H9 (cell line): Measurements from ENCODE around the gene GPR176. TPM values are rescaled to one million over a fixed set of nuclear protein-coding genes. Genes with fewer than 3 reads are reported as not detected.

Source experiments
- DNase-seq: peaks from one replicate; pipeline ENCODE4 v3.0.0-alpha.2; 2017
- H2AFZ ChIP-seq: one replicate; pipeline ENCODE4 v1.6.1; 2013; ENCODE audit warnings: mild to moderate bottlenecking, low read length, control low read depth, moderate library complexity
- H2AK5ac ChIP-seq: 2 replicates; pipeline ENCODE4 v1.6.1; 2013; ENCODE audit warnings: low read length, control low read depth, mixed read lengths; ENCODE audit not compliant: insufficient read length
- H2BK120ac ChIP-seq: one replicate; pipeline ENCODE4 v1.6.1; 2013; ENCODE audit warnings: low read depth, mild to moderate bottlenecking, low read length, control low read depth, inconsistent platforms; ENCODE audit not compliant: poor library complexity, severe bottlenecking
- H2BK12ac ChIP-seq: 2 replicates; pipeline ENCODE4 v1.6.1; 2013; ENCODE audit warnings: low read length, control low read depth, mixed read lengths, low read depth; ENCODE audit not compliant: insufficient read length
- H2BK15ac ChIP-seq: 2 replicates; pipeline ENCODE4 v1.6.1; 2013; ENCODE audit warnings: low read depth, low read length, control low read depth
- H2BK20ac ChIP-seq: one replicate; pipeline ENCODE4 v1.6.1; 2013; ENCODE audit warnings: low read depth, mild to moderate bottlenecking, low read length, control low read depth, inconsistent platforms; ENCODE audit not compliant: poor library complexity, severe bottlenecking
- H2BK5ac ChIP-seq: 2 replicates; pipeline ENCODE4 v1.6.1; 2013; ENCODE audit warnings: low read length, control low read depth, mixed read lengths; ENCODE audit not compliant: insufficient read length
- H3K14ac ChIP-seq: 2 replicates; pipeline ENCODE4 v1.6.1; 2013; ENCODE audit warnings: low read length, control low read depth; ENCODE audit not compliant: insufficient read depth
- H3K18ac ChIP-seq: 2 replicates; pipeline ENCODE4 v1.6.1; 2013; ENCODE audit warnings: low read depth, mild to moderate bottlenecking, mixed read lengths, low read length, control low read depth; ENCODE audit not compliant: insufficient read length
- H3K23ac ChIP-seq: 2 replicates; pipeline ENCODE4 v1.6.1; 2013; ENCODE audit warnings: low read length, control low read depth, mixed read lengths, low read depth; ENCODE audit not compliant: insufficient read length
- H3K23me2 ChIP-seq: 2 replicates; pipeline ENCODE4 v1.6.1; 2013; ENCODE audit warnings: low read depth, mild to moderate bottlenecking, mixed read lengths, low read length, control low read depth; ENCODE audit not compliant: insufficient read length, poor library complexity, severe bottlenecking
- H3K27ac ChIP-seq: 2 replicates; pipeline ENCODE4 v1.5.1; 2013; ENCODE audit warnings: low read length, control low read depth, mixed read lengths, low read depth; ENCODE audit not compliant: insufficient read length
- H3K27me3 ChIP-seq: 2 replicates; pipeline ENCODE4 v1.6.1; 2013; ENCODE audit warnings: low read length, control low read depth, inconsistent platforms; ENCODE audit not compliant: insufficient read depth
- H3K4ac ChIP-seq: 2 replicates; pipeline ENCODE4 v1.6.1; 2013; ENCODE audit warnings: low read depth, mild to moderate bottlenecking, control low read depth, inconsistent platforms, low read length, moderate library complexity
- H3K4me1 ChIP-seq: 2 replicates; pipeline ENCODE4 v1.6.1; 2013; ENCODE audit warnings: low read length, control low read depth, inconsistent platforms; ENCODE audit not compliant: insufficient read depth
- H3K4me2 ChIP-seq: 2 replicates; pipeline ENCODE4 v1.6.1; 2013; ENCODE audit warnings: low read length, control low read depth, mixed read lengths; ENCODE audit not compliant: insufficient read length, insufficient read depth
- H3K56ac ChIP-seq: 2 replicates; pipeline ENCODE4 v1.6.1; 2013; ENCODE audit warnings: low read depth, mild to moderate bottlenecking, mixed read lengths, low read length, control low read depth; ENCODE audit not compliant: insufficient read length
- H3K79me1 ChIP-seq: 2 replicates; pipeline ENCODE4 v1.6.1; 2013; ENCODE audit warnings: low read depth, mild to moderate bottlenecking, moderate library complexity, low read length, control low read depth, inconsistent platforms; ENCODE audit not compliant: insufficient read depth, poor library complexity, severe bottlenecking
- H3K79me2 ChIP-seq: 2 replicates; pipeline ENCODE4 v1.6.1; 2013; ENCODE audit warnings: low read length, control low read depth, inconsistent platforms; ENCODE audit not compliant: insufficient read depth
- H3K9ac ChIP-seq: 2 replicates; pipeline ENCODE4 v1.6.1; 2013; ENCODE audit warnings: low read length, control low read depth, mixed read lengths; ENCODE audit not compliant: insufficient read length; ENCODE audit errors: extremely low read depth
- H3K9me3 ChIP-seq: one replicate; pipeline ENCODE4 v1.6.1; 2013; ENCODE audit warnings: low read depth, low read length, inconsistent platforms; ENCODE audit not compliant: control insufficient read depth
- H3T11ph ChIP-seq: one replicate; pipeline ENCODE4 v1.6.1; 2013; ENCODE audit warnings: mild to moderate bottlenecking, low read length, control low read depth, inconsistent platforms
- H4K20me1 ChIP-seq: one replicate; pipeline ENCODE4 v1.6.1; 2013; ENCODE audit not compliant: control insufficient read depth, insufficient read length, insufficient read depth
- H4K5ac ChIP-seq: 2 replicates; pipeline ENCODE4 v1.6.1; 2013; ENCODE audit warnings: low read depth, mild to moderate bottlenecking, mixed read lengths, low read length, control low read depth; ENCODE audit not compliant: insufficient read length
- H4K8ac ChIP-seq: replicated peaks from 2 replicates; pipeline ENCODE4 v1.6.1; 2013; ENCODE audit warnings: low read length, control low read depth, mixed read lengths, low read depth; ENCODE audit not compliant: insufficient read length
- H4K91ac ChIP-seq: 2 replicates; pipeline ENCODE4 v1.6.1; 2013; ENCODE audit warnings: low read depth, mild to moderate bottlenecking, moderate library complexity, mixed read lengths, low read length, control low read depth; ENCODE audit not compliant: insufficient read length
- H3K27ac Mint-ChIP-seq, 3 experiments: 2 replicates in 2 of 3; 3 replicates in 1 of 3; pipeline ENCODE4 v1.8.0; 2020 to 2021; ENCODE audit warnings: mixed read lengths in 3 of 3, mild to moderate bottlenecking in 1 of 3, moderate library complexity in 1 of 3
- H3K27me3 Mint-ChIP-seq: 2 replicates; pipeline ENCODE4 v1.8.0; 2021; ENCODE audit warnings: low read depth, mild to moderate bottlenecking, moderate library complexity, mixed read lengths
- H3K36me3 Mint-ChIP-seq, 3 experiments: 2 replicates in 2 of 3; 3 replicates in 1 of 3; pipeline ENCODE4 v1.8.0; 2020 to 2021; ENCODE audit warnings: low read depth in 3 of 3, mixed read lengths in 3 of 3; ENCODE audit not compliant: insufficient read depth in 1 of 3
- H3K4me1 Mint-ChIP-seq, 2 experiments: 2 replicates each; pipeline ENCODE4 v1.8.0; 2020; ENCODE audit warnings: mixed read lengths in 2 of 2
- H3K4me3 Mint-ChIP-seq, 2 experiments: 2 replicates in 1 of 2; 3 replicates in 1 of 2; pipeline ENCODE4 v1.8.0; 2020 to 2021; ENCODE audit warnings: mild to moderate bottlenecking in 2 of 2, mixed read lengths in 2 of 2, moderate library complexity in 1 of 2
- H3K9me3 Mint-ChIP-seq, 2 experiments: 2 replicates in 1 of 2; 3 replicates in 1 of 2; pipeline ENCODE4 v1.8.0; 2020; ENCODE audit warnings: mild to moderate bottlenecking in 2 of 2, mixed read lengths in 2 of 2, moderate library complexity in 1 of 2
- WGBS: extraction: QIAGEN DNeasy Blood & Tissue Kit; methylation state at CpG from one replicate; pipeline ENCODE4 v1.1.7; 2013; ENCODE audit warnings: missing lambda C conversion rate, low lambda C conversion rate, mixed read lengths; ENCODE audit not compliant: insufficient read length; ENCODE audit errors: extremely low coverage; 5-methylcytosine and 5-hydroxymethylcytosine counted together
- total RNA-seq: library from RNA; stranded (reverse); gene quantifications from 2 replicates; pipeline ENCODE4 v1.2.1, GENCODE V29; 2021
- TF ChIP-seq, protein P1 (sequence below): fragments of 200-600 bp; sonication (generic); conservative IDR thresholded peaks from 3 replicates; pipeline ENCODE4 v1.8.0; 2021; ENCODE audit warnings: antibody characterized with exemption, mild to moderate bottlenecking

Gene GPR176
- total RNA-seq, 1 experiment from 2014 or later: 132 TPM

DNA sequence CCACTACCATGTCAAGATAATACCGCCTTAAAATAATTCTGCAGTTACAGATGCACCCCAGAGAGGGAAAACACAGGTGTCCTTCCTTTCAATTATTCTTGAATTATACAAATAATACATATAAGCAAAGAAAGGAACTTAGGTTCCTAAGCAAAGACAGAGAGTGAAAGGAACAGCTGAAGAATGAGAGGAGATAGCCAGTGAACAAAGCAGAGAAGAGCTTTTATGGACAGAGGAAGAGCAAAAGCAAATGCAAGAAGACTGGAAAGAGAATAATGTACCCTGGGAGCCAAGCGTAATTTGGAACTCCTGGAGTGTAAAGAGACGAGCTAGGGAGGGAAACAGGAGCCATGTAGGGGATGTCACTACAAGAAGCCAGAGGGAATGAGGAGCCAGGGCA, 21.7 kb downstream of the GPR176 start:
- H3K36me3 Mint-ChIP-seq: peaks cover 25 to 42% (median 40%) of the 10 kb centered on the region in 3 experiments
- Histone ChIP-seq H3K79me2 (peaks cover 37% of the 10 kb centered on the region), H3K4ac (no peak overlapping the region), H3K27ac (peak overlapping the region; percentile 20), H2BK120ac (no peak overlapping the region), H3K4me2 (no peak overlapping the region), H4K20me1 (no peaks in the 10 kb centered on the region), H3K14ac (no peak overlapping the region), H3K27me3 (no peaks in the 10 kb centered on the region), H3K23me2 (peaks cover 2% of the 10 kb centered on the region), H3K4me1 (peaks cover 15% of the 10 kb centered on the region; the same call in 1 of the 2 replicates), H3K23ac (no peak overlapping the region), H2AFZ (no peak overlapping the region), H4K8ac (no peak overlapping the region), H3K18ac (no peak overlapping the region), H2BK20ac (no peak overlapping the region), H3T11ph (no peak overlapping the region), H4K5ac (no peak overlapping the region), H3K9me3 (no peaks in the 10 kb centered on the region), H4K91ac (no peak overlapping the region), H2BK5ac (no peak overlapping the region), H2BK12ac (no peak overlapping the region), H3K56ac (no peak overlapping the region), H2BK15ac (no peak overlapping the region), H2AK5ac (no peak overlapping the region), H3K79me1 (peaks cover 4% of the 10 kb centered on the region), H3K9ac (no peak overlapping the region)
- TF ChIP-seq, protein P1, sequence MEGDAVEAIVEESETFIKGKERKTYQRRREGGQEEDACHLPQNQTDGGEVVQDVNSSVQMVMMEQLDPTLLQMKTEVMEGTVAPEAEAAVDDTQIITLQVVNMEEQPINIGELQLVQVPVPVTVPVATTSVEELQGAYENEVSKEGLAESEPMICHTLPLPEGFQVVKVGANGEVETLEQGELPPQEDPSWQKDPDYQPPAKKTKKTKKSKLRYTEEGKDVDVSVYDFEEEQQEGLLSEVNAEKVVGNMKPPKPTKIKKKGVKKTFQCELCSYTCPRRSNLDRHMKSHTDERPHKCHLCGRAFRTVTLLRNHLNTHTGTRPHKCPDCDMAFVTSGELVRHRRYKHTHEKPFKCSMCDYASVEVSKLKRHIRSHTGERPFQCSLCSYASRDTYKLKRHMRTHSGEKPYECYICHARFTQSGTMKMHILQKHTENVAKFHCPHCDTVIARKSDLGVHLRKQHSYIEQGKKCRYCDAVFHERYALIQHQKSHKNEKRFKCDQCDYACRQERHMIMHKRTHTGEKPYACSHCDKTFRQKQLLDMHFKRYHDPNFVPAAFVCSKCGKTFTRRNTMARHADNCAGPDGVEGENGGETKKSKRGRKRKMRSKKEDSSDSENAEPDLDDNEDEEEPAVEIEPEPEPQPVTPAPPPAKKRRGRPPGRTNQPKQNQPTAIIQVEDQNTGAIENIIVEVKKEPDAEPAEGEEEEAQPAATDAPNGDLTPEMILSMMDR: no peak
- peaks cover 15 to 16% of the 10 kb centered on the region in 2 experiments for H3K9me3 Mint-ChIP-seq
- H3K27me3 Mint-ChIP-seq: no peaks in the 10 kb centered on the region
- H3K27ac Mint-ChIP-seq: peak overlapping the region; percentile 0 to 86 (median 77); a peak in 5 of 7 replicates
- WGBS: no CpG with 5 or more reads among the region's 3 CpGs
- H3K4me3 Mint-ChIP-seq: no peak overlapping the region
- no peak for DNase-seq
- peaks cover 61 to 66% of the 10 kb centered on the region in 2 experiments for H3K4me1 Mint-ChIP-seq
